ENCODE measurements around the gene GGN. TPM values are rescaled to one million over a fixed set of nuclear protein-coding genes. Genes with fewer than 3 reads are reported as not detected.

Gene GGN
- total RNA-seq, 4 donors from 2014 or later, result 2.5 to 10.1 (median 6.2) TPM

DNA sequence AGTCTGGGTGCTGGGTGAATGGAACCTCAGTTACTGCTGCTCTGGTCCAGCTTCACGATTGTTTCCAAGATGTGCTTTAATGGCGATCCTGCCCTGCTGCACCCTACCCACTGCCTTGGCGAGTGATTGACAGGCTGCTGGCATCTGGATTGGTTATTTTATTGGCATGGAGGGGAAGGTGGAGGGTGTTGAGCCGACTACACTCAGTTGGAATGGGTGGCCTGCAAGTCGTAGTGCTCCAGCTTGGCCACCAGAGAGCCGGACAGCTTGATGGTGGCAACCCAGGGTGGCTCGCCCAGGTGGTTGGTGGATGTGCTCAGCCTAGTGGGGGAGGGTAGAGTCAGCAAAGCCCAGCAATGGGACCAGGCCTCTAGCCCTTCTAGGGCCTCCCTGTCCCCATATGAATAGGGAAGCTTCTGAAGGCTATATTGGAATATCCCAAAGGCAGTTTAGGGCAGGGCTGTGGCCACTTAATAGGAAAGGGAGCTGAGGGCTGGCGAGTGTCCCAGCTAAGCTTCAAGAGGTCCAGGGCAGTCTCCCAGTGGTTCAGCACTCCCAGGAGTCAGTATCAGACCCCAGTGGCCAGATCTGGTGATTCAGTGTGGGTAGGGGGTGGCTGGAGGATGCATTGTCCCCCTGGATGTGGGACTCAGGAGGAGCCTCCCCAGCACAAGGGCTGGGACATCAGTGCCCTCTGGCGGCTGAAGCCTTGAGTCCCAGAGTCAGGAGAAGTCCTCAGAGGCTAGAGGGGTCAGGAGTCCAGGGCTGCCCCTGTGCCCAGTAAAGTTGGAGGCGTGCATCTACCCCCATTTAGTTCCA lies 3.4 kb downstream of the GGN start:
- Histone ChIP-seq H3K9me3 (no peaks in the 10 kb centered on the region), H3K27me3 (no peaks in the 10 kb centered on the region)
- no peak for TF ChIP-seq POLR2A (IDR thresholded peaks at IDR 0.05)
- TF ChIP-seq, protein P1, sequence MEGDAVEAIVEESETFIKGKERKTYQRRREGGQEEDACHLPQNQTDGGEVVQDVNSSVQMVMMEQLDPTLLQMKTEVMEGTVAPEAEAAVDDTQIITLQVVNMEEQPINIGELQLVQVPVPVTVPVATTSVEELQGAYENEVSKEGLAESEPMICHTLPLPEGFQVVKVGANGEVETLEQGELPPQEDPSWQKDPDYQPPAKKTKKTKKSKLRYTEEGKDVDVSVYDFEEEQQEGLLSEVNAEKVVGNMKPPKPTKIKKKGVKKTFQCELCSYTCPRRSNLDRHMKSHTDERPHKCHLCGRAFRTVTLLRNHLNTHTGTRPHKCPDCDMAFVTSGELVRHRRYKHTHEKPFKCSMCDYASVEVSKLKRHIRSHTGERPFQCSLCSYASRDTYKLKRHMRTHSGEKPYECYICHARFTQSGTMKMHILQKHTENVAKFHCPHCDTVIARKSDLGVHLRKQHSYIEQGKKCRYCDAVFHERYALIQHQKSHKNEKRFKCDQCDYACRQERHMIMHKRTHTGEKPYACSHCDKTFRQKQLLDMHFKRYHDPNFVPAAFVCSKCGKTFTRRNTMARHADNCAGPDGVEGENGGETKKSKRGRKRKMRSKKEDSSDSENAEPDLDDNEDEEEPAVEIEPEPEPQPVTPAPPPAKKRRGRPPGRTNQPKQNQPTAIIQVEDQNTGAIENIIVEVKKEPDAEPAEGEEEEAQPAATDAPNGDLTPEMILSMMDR (IDR thresholded peaks at IDR 0.05), result peak in 2 of 6 experiments; percentile 18 to 24

DNA sequence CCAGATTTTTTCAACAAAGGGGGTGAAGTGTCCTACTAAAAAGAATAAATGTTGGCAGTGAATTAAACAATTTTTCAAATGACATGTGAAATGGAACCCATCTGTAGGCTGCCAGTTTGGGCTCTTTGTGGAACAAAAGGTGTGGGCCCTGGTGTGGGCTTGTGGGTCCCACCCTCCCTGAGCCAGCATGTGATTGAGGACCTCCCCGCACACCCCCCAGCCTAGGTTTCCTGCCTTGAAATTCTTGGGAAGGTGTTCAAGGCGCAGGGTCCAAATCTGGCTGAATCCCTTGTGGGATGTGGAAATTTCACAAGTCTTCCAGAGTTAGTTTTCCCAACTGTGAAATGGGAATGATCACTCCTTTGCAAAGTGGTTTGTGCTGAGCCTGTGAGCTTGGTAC lies 4.1 kb downstream of the GGN start:
- no peak for DNase-seq
- Histone ChIP-seq H3K4me1 (peaks cover 4 to 34% (median 22%) of the 10 kb centered on the region in 4 donors), H3K9me3 (no peaks in the 10 kb centered on the region), H3K36me3 (peaks cover 0 to 61% (median 0%) of the 10 kb centered on the region in 3 donors), H3K4me3 (no peak overlapping the region), H3K27me3 (no peaks in the 10 kb centered on the region), H3K27ac (no peak overlapping the region)
- TF ChIP-seq, protein P1 (IDR thresholded peaks at IDR 0.05), result no peak
- TF ChIP-seq POLR2A (IDR thresholded peaks at IDR 0.05), result no peak

More for the DNA sequence above, 3.4 kb downstream of the GGN start:
- Histone ChIP-seq H3K4me3 (no peak overlapping the region), H3K4me1 (peaks cover 4 to 40% (median 27%) of the 10 kb centered on the region in 4 donors), H3K27ac (no peak overlapping the region), H3K36me3 (peaks cover 0 to 54% (median 0%) of the 10 kb centered on the region in 3 donors)
- no peak for DNase-seq

DNA sequence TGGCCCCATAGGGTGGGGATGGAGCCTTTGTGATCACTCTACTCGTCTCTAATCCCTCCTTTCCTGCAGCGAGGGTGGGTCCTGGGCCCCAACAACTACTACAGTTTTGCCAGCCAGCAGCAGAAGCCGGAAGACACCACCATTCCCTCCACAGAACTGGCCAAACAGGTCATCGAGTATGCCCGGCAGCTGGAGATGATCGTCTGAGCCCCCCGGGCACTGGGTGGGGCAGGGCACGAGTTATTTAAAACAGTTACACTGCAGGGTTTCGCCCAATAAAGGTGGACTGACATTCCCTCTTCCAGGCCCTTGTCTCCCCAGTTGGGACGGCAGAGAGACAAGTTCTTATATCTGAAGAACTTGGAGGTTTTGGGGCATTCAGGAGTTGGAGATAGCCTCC lies 4.7 kb downstream of the GGN start:
- Histone ChIP-seq H3K36me3 (peaks cover 0 to 62% (median 0%) of the 10 kb centered on the region in 3 donors), H3K27me3 (no peaks in the 10 kb centered on the region), H3K27ac (no peak overlapping the region), H3K9me3 (no peaks in the 10 kb centered on the region), H3K4me3 (no peak overlapping the region), H3K4me1 (peaks cover 4 to 28% (median 16%) of the 10 kb centered on the region in 4 donors)
- TF ChIP-seq, protein P1 (IDR thresholded peaks at IDR 0.05), result no peak
- TF ChIP-seq POLR2A (IDR thresholded peaks at IDR 0.05), result no peak
- DNase-seq, result no peak

DNA sequence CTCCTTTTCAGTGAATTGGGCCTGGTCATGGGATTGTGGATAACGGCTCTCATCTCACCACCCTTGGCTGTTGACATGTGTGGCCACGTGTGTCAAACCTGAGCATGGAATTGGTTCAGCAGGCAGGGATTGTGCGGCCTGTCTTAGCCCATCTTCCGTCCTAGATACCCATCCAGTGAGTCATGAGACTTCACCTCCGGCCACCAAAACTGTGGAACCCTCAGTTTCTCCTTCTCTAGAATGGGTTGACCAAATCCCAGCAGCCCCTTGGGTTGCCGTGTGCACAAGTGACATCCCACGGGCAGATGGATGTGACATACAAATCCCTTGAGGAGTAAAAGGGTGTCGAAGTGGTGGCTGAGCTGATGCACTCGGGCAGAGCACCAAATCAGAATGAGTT lies 6.7 kb downstream of the GGN start:
- no peaks in the 10 kb centered on the region for H3K27me3 ChIP-seq
- no peak overlapping the region for H3K27ac ChIP-seq
- DNase-seq, result no peak
- H3K4me3 ChIP-seq, result no peak overlapping the region
- peaks cover 0 to 82% (median 0%) of the 10 kb centered on the region in 3 donors for H3K36me3 ChIP-seq
- TF ChIP-seq, protein P1 (IDR thresholded peaks at IDR 0.05), result no peak
- TF ChIP-seq POLR2A (IDR thresholded peaks at IDR 0.05), result no peak
- peaks cover 0 to 17% (median 7%) of the 10 kb centered on the region in 4 donors for H3K4me1 ChIP-seq
- no peaks in the 10 kb centered on the region for H3K9me3 ChIP-seq

DNA sequence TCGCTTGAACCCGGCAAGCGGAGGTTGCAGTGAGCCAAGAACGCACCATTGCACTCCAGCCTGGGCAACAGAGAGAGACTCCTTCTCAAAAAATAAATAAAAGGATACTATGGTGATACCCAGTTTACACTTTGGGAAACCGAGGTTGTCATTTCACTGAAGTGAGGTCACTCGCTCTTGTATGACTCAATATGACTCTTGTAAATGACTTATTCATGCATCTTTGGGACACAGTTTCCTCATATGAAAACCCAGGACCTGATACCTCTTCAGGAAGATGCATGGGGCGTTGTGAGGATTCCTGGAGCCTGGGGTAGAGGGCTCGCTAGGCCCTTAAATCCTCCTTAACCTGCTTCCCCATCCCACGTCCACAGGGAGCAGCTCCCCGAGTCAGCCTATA lies 9.0 kb downstream of the GGN start:
- TF ChIP-seq, protein P1 (IDR thresholded peaks at IDR 0.05), result no peak
- TF ChIP-seq POLR2A (IDR thresholded peaks at IDR 0.05), result no peak
- no peak overlapping the region for H3K4me3 ChIP-seq
- H3K27ac ChIP-seq, result no peak overlapping the region
- H3K9me3 ChIP-seq, result no peaks in the 10 kb centered on the region
- no peak for DNase-seq
- no peaks in the 10 kb centered on the region for H3K27me3 ChIP-seq
- H3K36me3 ChIP-seq, result peaks cover 0 to 72% (median 0%) of the 10 kb centered on the region in 3 donors
- peaks cover 4 to 19% (median 15%) of the 10 kb centered on the region in 4 donors for H3K4me1 ChIP-seq

All from Peyer's patch (tissue), 4 donors.